Measurements from ENCODE around the gene NGRN.

GRCh38 chr15:90270502-90271150 lies 5.2 kb downstream of the NGRN start:
- no peak for TF ChIP-seq CTCF (IDR thresholded peaks at IDR 0.05)
- TF ChIP-seq EZH2 (IDR thresholded peaks at IDR 0.05; ENCODE audit: borderline replicate concordance, insufficient read depth, low read depth, low read length, poor library complexity, severe bottlenecking), result no peak
